Heart left ventricle (tissue), 13 donors: ENCODE results near the gene SMIM11.

ENCODE experiments used
- POLR2A ChIP-seq, 2 donors: fragments of 450-650 bp; IDR thresholded peaks; one replicate each; pipeline ENCODE4 v1.6.1; 2017; ENCODE audit warnings: antibody characterized with exemption in 2 of 2, mild to moderate bottlenecking in 2 of 2, moderate library complexity in 2 of 2
- TF ChIP-seq, protein P1 (sequence below), 12 donors: fragments of 200-600 bp; sonication (generic) in 4 of 12; IDR thresholded peaks; one replicate each; pipeline versions ENCODE4 v1.5.0 to v1.8.0; 2018 to 2022; ENCODE audit warnings: antibody characterized with exemption in 12 of 12, mild to moderate bottlenecking in 5 of 12
- donor health status: ischemic (EF 13 %, LVEDD 7.1; RV severe dilation, severe dysfunction).
- donor health status: DM: no; HTN: yes; CAD: no.
- donor health status: DM: no; HTN: no; CAD: no.
- donor health status: ischemic (EF 25% LVEDD 6.9; RV normal size, moderate dysfunction).
- donor health status: ischemic (EF 25% LVEDD 5.7; RV mildly dilated, moderate dysfunction).
- donor health status: ischemic (EF 35%, LVEDD 5.7; RV mildly dilated, moderate dysfunction).
- donor health status: nonischemic (EF 11% LVEDD 7.7; RV severe dilation, severe dysfunction).
- donor health status: DM: yes; HTN: yes; CAD: no.
- donor health status: PGD.
- donor health status: ischemic (EF 29% LVEDD 5.4; RV normal size, mild dysfunction).
- donor health status: nonischemic (EF 23%, LVEDD 6.1; RV moderate dilation, normal function).

DNA sequence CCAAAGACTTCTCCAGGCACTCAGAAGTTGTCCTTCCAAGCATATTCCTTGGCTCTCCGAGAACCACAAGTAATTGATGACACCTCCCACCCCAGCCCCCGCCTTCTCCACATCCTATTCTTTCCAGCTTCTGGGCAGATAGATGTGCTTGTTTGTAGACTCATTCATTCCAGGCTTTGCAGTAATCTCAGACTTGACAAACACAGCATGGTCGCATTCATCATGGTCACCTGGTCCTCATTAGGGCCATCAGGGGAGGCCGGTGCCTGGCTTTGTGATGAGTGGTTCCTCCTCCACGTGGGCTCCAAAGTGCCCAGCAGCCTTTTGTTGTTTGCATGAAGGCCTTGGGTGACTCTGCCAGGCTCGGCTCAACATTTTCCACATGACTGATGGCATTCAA lies 40.0 kb upstream of the SMIM11 start:
- TF ChIP-seq, protein P1, sequence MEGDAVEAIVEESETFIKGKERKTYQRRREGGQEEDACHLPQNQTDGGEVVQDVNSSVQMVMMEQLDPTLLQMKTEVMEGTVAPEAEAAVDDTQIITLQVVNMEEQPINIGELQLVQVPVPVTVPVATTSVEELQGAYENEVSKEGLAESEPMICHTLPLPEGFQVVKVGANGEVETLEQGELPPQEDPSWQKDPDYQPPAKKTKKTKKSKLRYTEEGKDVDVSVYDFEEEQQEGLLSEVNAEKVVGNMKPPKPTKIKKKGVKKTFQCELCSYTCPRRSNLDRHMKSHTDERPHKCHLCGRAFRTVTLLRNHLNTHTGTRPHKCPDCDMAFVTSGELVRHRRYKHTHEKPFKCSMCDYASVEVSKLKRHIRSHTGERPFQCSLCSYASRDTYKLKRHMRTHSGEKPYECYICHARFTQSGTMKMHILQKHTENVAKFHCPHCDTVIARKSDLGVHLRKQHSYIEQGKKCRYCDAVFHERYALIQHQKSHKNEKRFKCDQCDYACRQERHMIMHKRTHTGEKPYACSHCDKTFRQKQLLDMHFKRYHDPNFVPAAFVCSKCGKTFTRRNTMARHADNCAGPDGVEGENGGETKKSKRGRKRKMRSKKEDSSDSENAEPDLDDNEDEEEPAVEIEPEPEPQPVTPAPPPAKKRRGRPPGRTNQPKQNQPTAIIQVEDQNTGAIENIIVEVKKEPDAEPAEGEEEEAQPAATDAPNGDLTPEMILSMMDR (IDR thresholded peaks at IDR 0.05), result no peak
- TF ChIP-seq POLR2A (IDR thresholded peaks at IDR 0.05), result no peak
